ENCODE results near the gene GAREM1.

DNA sequence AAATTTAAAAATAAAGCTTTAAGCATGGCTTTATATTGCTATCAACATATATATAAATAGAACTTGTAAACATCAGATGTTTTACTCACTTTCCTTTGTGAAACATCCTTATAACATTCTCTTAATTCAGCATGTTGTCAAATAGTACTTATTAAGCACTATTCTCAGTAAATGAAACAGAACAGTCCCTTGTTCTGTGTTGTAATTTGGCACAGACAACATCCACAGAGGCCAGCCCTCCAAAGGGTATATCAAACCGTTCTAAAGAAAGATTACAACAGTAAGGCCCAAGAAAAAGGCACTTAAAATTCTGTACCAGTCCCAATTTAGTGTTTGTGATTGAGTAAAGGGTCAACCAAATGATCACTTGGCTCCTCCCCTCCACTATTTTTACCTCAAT lies 46.0 kb downstream of the GAREM1 start:
- no peak for TF ChIP-seq CTCF (IDR thresholded peaks at IDR 0.05; ENCODE audit: low read depth, low read length)
- no peak for TF ChIP-seq MAX (IDR thresholded peaks at IDR 0.05; ENCODE audit: low read depth, low read length)
- TF ChIP-seq MYC (IDR thresholded peaks at IDR 0.05; ENCODE audit: low read depth, low read length) = no peak
- no peak for TF ChIP-seq POLR2A (IDR thresholded peaks at IDR 0.05; ENCODE audit: extremely low read depth, insufficient read length)

Measured in NB4 (cell line).